Nephron progenitor cell (in vitro differentiated cells): ENCODE data around the gene PAK5.

Source experiments
- DNase-seq: peaks from one replicate; pipeline ENCODE4 v3.0.0; 2021
- H3K27ac Mint-ChIP-seq: 2 replicates; pipeline ENCODE4 v1.8.0; 2021; ENCODE audit warnings: mild to moderate bottlenecking, moderate library complexity, mixed read lengths
- H3K27me3 Mint-ChIP-seq: 2 replicates; pipeline ENCODE4 v1.8.0; 2021; ENCODE audit warnings: mild to moderate bottlenecking, low read depth, mixed read lengths; ENCODE audit not compliant: poor library complexity
- H3K36me3 Mint-ChIP-seq: 2 replicates; pipeline ENCODE4 v1.8.0; 2021; ENCODE audit warnings: low read depth, mixed read lengths
- H3K4me1 Mint-ChIP-seq: 2 replicates; pipeline ENCODE4 v1.8.0; 2021; ENCODE audit warnings: mixed read lengths
- H3K4me3 Mint-ChIP-seq: 2 replicates; pipeline ENCODE4 v1.8.0; 2021; ENCODE audit warnings: mild to moderate bottlenecking, moderate library complexity, mixed read lengths
- H3K9me3 Mint-ChIP-seq: 2 replicates; pipeline ENCODE4 v1.8.0; 2021; ENCODE audit warnings: mild to moderate bottlenecking, moderate library complexity, mixed read lengths
- TF ChIP-seq, protein P1 (sequence below): fragments of 200-600 bp; sonication (generic); IDR thresholded peaks from 2 replicates; pipeline ENCODE4 v1.5.0; 2021; ENCODE audit warnings: antibody characterized with exemption

PAK5 gene

DNA sequence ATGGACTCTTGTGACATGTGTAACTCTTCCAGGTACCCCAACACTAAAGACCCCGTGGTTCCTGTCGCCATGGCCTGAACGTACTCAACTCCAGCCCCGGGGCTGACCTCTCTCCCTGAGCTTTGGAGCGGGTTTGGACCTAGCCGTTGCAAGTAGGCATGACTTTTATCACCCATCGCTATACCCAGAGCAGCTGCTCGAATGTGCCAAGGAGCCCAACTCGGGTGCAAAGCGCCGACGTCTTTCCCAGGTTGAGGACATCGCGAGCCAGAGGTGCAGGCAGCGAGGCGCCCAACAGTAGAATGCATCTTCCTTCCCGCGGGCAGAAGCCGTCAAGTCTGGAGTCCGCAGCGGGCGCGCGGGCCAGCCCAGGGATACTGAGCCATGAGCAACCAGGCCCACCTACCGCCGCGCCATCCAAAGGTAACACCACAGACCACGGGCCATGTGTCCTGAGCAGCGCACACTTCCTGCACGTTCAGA lies 330.1 kb downstream of the PAK5 start:
- peaks cover 98% of the 10 kb centered on the region for H3K27me3 Mint-ChIP-seq

DNA sequence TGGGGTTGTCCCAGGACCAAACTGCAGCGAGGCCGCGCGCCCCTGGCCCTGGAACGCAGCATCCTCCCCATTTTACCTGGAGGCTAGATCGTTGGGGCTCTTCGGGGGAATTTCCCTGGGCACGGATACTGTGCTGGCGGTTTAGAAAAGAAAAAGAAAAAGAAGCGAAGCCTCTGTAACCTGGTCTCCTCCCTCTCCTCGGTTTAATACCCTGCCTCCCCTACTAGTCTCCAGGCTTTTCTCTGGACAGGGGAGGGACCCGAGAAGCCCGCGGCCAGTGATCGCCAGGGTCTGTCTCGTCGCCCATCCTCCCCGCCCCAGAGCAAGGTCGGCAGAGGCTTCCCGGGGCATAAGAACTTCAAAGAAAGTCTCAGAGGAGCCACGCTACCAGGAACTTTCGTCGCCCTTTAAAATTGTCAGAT lies 330.6 kb downstream of the PAK5 start:
- Mint-ChIP-seq H3K27me3 (peaks cover 93% of the 10 kb centered on the region), H3K4me3 (peak overlapping the region; percentile 62), H3K9me3 (no peaks in the 10 kb centered on the region), H3K36me3 (no peaks in the 10 kb centered on the region), H3K27ac (no peak overlapping the region), H3K4me1 (peaks cover 7% of the 10 kb centered on the region)
- TF ChIP-seq, protein P1, sequence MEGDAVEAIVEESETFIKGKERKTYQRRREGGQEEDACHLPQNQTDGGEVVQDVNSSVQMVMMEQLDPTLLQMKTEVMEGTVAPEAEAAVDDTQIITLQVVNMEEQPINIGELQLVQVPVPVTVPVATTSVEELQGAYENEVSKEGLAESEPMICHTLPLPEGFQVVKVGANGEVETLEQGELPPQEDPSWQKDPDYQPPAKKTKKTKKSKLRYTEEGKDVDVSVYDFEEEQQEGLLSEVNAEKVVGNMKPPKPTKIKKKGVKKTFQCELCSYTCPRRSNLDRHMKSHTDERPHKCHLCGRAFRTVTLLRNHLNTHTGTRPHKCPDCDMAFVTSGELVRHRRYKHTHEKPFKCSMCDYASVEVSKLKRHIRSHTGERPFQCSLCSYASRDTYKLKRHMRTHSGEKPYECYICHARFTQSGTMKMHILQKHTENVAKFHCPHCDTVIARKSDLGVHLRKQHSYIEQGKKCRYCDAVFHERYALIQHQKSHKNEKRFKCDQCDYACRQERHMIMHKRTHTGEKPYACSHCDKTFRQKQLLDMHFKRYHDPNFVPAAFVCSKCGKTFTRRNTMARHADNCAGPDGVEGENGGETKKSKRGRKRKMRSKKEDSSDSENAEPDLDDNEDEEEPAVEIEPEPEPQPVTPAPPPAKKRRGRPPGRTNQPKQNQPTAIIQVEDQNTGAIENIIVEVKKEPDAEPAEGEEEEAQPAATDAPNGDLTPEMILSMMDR, result no peak
- peak; percentile 19 for DNase-seq

More for the DNA sequence above, 330.1 kb downstream of the PAK5 start:
- no peaks in the 10 kb centered on the region for H3K36me3 Mint-ChIP-seq
- peak overlapping the region; percentile 62 for H3K4me3 Mint-ChIP-seq
- no peak overlapping the region for H3K27ac Mint-ChIP-seq
- peak; percentile 13 for DNase-seq
- H3K9me3 Mint-ChIP-seq, result no peaks in the 10 kb centered on the region
- TF ChIP-seq, protein P1, result no peak
- H3K4me1 Mint-ChIP-seq, result peaks cover 7% of the 10 kb centered on the region

DNA sequence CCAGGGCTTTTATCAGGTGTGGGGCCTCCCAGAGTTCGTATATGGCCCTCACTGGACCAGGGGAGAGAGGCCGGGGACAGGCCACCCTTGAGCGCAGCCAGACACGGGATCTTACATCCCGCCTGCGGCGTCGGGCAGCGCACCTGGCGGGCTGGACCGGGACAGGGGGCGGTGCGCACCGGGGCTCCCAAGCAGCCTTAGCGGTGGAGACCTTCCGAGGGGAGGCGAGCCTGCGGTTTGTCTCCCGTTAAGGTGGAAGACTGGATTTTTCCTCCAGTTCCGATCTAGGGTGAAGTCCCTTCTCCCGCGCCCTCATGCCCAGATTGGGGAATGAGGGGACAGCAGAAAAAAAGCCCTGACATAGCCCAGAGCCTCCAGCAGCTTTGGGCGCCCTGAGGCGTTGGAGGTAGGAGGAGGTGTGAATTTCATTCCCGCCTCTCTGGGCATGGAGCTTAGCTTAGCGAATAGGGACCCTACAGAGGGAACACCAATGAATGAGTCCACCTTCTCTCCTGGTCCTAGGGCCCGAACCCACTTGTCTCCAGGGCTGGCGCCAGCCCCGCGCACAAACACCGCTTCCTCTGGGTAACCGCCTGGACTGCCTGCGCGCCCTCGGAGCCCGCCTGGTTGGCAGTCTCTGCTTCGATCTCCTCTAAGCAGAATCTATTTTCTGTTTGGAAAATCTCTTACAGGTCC lies 331.2 kb downstream of the PAK5 start:
- Mint-ChIP-seq H3K27me3 (peaks cover 91% of the 10 kb centered on the region), H3K27ac (no peak overlapping the region), H3K4me3 (peak overlapping the region; percentile 62), H3K4me1 (peaks cover 7% of the 10 kb centered on the region), H3K9me3 (no peaks in the 10 kb centered on the region), H3K36me3 (no peaks in the 10 kb centered on the region)
- DNase-seq, result no peak
- TF ChIP-seq, protein P1, result no peak

- H3K4me1 Mint-ChIP-seq, result peaks cover 7% of the 10 kb centered on the region
- H3K27ac Mint-ChIP-seq, result no peak overlapping the region
- peaks cover 91% of the 10 kb centered on the region for H3K27me3 Mint-ChIP-seq
- DNase-seq, result peak; percentile 55
- no peaks in the 10 kb centered on the region for H3K36me3 Mint-ChIP-seq
- no peaks in the 10 kb centered on the region for H3K9me3 Mint-ChIP-seq
- TF ChIP-seq, protein P1, result no peak
- peak overlapping the region; percentile 49 for H3K4me3 Mint-ChIP-seq
Observed at GRCh38 chr20:9506964-9507369, 331.9 kb downstream of the PAK5 start.

DNA sequence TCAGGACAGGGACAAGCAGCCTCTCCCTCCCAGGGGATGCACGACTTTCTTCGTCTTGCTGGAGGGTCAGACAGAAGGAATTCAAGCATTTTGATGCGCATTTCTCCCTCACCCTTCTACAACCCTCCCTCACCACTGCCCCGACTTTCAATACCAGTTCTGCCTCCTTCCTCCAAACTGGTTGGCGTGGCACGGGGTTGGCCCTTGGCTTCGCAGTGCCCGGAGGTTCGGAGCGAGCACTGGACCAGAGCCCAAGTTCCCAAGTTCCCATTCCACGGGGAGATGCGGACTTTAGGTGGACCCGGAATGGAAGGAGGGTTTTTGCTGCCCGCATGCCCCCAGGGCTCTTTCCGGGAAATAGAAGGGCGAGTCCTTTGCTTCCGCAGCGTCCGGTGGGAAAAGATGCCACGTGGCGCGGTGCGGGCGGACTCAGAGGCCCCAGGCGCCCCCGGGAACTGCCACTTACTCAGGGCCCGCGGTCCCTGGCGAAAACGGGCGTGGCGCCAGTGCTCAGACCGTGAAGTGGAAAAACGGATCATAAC lies 332.5 kb downstream of the PAK5 start:
- Mint-ChIP-seq H3K4me1 (peaks cover 7% of the 10 kb centered on the region), H3K36me3 (no peaks in the 10 kb centered on the region), H3K9me3 (no peaks in the 10 kb centered on the region), H3K27me3 (peaks cover 86% of the 10 kb centered on the region), H3K4me3 (no peak overlapping the region), H3K27ac (no peak overlapping the region)
- peak; percentile 12 for DNase-seq
- TF ChIP-seq, protein P1, result no peak
